ENCODE data around the gene CACNA2D1.

Gene CACNA2D1

DNA sequence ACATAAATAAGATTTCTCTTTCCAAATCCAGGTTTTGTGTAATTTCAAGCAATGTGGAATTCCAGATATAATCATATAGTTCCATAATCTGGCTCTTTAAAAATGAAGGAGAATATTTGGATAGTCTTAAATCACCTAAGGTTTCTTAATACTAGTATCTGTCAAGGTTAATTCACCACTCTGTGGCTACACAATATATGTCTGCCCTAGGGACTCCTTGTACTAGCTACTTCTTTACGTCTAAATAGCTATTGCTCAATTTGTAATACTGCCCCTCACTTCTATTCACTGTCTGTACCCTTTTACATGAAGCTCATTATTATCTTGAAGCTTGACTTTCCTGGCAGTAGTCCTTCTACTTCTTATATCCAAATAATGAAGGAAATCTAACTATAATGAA lies 47.2 kb downstream of the CACNA2D1 start:
- TF ChIP-seq, protein P1, sequence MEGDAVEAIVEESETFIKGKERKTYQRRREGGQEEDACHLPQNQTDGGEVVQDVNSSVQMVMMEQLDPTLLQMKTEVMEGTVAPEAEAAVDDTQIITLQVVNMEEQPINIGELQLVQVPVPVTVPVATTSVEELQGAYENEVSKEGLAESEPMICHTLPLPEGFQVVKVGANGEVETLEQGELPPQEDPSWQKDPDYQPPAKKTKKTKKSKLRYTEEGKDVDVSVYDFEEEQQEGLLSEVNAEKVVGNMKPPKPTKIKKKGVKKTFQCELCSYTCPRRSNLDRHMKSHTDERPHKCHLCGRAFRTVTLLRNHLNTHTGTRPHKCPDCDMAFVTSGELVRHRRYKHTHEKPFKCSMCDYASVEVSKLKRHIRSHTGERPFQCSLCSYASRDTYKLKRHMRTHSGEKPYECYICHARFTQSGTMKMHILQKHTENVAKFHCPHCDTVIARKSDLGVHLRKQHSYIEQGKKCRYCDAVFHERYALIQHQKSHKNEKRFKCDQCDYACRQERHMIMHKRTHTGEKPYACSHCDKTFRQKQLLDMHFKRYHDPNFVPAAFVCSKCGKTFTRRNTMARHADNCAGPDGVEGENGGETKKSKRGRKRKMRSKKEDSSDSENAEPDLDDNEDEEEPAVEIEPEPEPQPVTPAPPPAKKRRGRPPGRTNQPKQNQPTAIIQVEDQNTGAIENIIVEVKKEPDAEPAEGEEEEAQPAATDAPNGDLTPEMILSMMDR (IDR thresholded peaks at IDR 0.05; ENCODE audit: low read depth, low read length): no peak
- Histone ChIP-seq H3K27me3 (no peaks in the 10 kb centered on the region), H3K4me1 (peaks cover 7% of the 10 kb centered on the region), H3K9me3 (no peaks in the 10 kb centered on the region; the same call in 1 of the 2 replicates), H3K36me3 (0 out of 2 replicates have a peak, but pooled peaks cover 2% of the 10 kb centered on the region), H3K4me3 (ENCODE audit: low read depth, low read length) (no peak overlapping the region)
- no peak for DNase-seq

DNA sequence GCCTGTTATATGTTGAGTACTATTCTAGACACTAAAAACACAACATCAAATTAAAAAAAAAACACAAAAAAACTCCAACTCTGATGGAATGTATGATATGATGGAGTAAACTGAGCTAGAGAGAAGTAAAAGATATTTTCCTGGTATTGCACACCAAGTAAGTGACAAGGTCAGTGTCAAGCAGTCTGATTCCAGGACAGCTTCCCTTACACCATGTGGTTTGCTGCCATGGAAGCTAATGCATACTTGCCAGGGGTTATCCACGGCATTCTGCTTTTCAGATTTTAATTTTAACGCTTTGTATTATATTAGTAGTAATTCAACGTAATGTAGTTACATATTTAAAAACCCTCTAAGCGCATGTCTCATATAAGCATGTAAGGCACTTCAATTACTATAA lies 48.4 kb downstream of the CACNA2D1 start:
- TF ChIP-seq, protein P1 (IDR thresholded peaks at IDR 0.05; ENCODE audit: low read depth, low read length): no peak
- Histone ChIP-seq H3K9me3 (no peaks in the 10 kb centered on the region; the same call in 1 of the 2 replicates), H3K4me3 (ENCODE audit: low read depth, low read length) (no peak overlapping the region), H3K36me3 (0 out of 2 replicates have a peak, but pooled peaks cover 2% of the 10 kb centered on the region), H3K27me3 (no peaks in the 10 kb centered on the region), H3K4me1 (peaks cover 18% of the 10 kb centered on the region)
- no peak for DNase-seq

DNA sequence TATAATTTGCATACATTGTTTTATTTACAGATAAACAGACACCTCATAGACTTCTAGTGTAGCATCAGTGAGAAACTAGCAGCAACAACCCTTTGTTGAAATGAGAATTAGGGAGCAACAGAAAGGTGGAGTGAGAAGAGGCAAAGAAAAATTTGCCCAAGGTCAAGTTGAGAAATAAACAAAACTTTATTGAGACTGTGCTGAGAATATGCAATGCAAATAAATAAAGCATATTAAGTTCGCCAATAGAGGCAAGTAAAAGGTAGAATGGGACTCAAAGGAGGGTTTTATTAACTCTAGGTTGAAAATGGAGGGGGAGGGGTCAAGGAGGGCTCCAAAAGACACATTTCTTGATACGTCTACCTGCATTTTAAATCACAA lies 49.7 kb downstream of the CACNA2D1 start:
- no peak for DNase-seq
- Histone ChIP-seq H3K4me1 (peaks cover 26% of the 10 kb centered on the region), H3K36me3 (no peaks in the 10 kb centered on the region), H3K9me3 (no peaks in the 10 kb centered on the region; the same call in 1 of the 2 replicates), H3K4me3 (ENCODE audit: low read depth, low read length) (no peak overlapping the region), H3K27me3 (no peaks in the 10 kb centered on the region)
- TF ChIP-seq, protein P1 (IDR thresholded peaks at IDR 0.05; ENCODE audit: low read depth, low read length): no peak

DNA sequence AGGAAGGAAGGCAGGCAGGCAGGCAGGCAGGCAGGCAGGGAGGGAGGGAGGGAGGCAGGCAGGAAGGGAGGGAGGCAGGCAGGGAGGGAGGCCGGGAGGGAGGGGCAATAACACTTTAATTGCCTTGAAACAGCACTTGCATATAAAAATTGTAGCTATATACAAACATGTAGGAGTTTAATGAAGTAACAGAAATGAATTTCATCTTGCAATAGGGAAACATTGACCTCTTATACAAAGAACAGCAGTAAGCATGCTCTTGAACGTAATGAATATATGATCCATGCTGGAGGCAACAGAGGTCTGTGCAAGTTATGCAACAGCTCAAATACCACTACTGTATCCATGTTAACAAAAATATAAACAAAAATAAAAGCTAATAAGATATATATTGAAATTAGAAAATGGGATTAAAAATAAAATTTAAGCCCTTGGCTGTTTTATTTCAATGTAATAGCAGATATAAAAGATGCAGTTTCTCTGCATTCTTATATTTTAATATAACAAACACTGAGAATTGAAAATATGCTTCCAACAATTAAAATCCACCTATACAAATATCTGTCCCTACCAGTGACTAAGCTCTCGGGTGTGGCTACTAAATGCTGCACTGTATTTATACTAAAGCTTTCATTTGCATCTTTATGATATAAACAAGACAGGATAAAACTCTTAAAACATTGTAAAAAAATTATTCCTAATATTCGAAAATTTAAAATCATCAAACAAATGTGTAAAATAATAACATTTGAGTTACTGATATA lies 50.3 kb downstream of the CACNA2D1 start:
- Histone ChIP-seq H3K36me3 (no peaks in the 10 kb centered on the region), H3K27me3 (no peaks in the 10 kb centered on the region), H3K9me3 (no peaks in the 10 kb centered on the region; the same call in 1 of the 2 replicates), H3K4me3 (ENCODE audit: low read depth, low read length) (no peak overlapping the region), H3K4me1 (peaks cover 26% of the 10 kb centered on the region)
- TF ChIP-seq, protein P1 (IDR thresholded peaks at IDR 0.05; ENCODE audit: low read depth, low read length): no peak
- no peak for DNase-seq

DNA sequence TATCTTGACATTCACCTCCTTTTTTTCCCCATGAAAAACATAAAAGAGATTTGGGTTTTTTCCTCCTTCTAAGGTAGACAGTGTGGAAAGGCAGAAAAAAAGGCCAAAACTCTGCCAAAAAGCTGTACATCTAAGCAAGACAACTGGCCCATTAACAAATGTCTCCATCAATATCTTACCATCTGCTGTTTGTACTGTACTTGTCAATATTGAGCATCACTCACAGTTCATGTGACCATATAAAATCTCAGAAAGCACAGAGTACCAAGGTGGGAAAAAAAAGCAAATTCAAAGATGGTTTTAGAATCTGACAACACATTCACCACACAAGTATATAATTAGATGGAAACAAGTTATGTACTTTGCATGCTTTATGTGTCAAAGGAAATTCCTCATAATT lies 52.6 kb downstream of the CACNA2D1 start:
- H3K4me3 ChIP-seq (ENCODE audit: low read depth, low read length): no peak overlapping the region
- TF ChIP-seq, protein P1 (IDR thresholded peaks at IDR 0.05; ENCODE audit: low read depth, low read length): no peak
- H3K36me3 ChIP-seq: no peaks in the 10 kb centered on the region
- no peak for DNase-seq
- no peaks in the 10 kb centered on the region for H3K27me3 ChIP-seq
- peaks cover 26% of the 10 kb centered on the region for H3K4me1 ChIP-seq
- H3K9me3 ChIP-seq: no peaks in the 10 kb centered on the region; the same call in 1 of the 2 replicates

DNA sequence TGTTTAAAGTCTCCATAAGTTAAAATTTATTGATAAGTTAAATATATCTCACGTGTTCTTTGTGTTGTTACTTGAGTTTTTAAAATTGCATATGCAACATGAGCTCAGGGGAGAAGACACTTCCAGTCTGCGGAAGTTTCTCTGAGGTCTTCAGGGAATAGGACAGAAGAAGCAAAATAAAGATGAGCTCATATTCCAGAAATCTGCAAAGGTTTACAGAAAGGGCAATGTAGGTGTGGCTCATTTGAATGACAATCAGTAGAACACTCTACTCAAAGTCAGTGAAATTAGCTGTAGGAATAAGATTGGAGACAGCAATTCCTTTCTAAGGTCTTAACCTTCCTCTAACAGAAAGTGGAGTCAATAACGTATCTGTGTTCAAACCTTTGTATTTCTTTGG lies 53.7 kb downstream of the CACNA2D1 start:
- no peaks in the 10 kb centered on the region for H3K36me3 ChIP-seq
- TF ChIP-seq, protein P1 (IDR thresholded peaks at IDR 0.05; ENCODE audit: low read depth, low read length): no peak
- H3K27me3 ChIP-seq: no peaks in the 10 kb centered on the region
- H3K9me3 ChIP-seq: no peaks in the 10 kb centered on the region; the same call in 1 of the 2 replicates
- no peak for DNase-seq
- peaks cover 26% of the 10 kb centered on the region for H3K4me1 ChIP-seq
- H3K4me3 ChIP-seq (ENCODE audit: low read depth, low read length): no peak overlapping the region
